DND-41 (cell line): ENCODE results near the gene SEC31B.

Experiments
- CTCF ChIP-seq: IDR thresholded peaks from 2 replicates; pipeline ENCODE4 v1.5.1; 2012; ENCODE audit warnings: borderline replicate concordance, low read length, moderate library complexity, mild to moderate bottlenecking; ENCODE audit not compliant: poor library complexity, severe bottlenecking; ENCODE audit errors: extremely low read depth
- EZH2 ChIP-seq: IDR thresholded peaks from 3 replicates; pipeline ENCODE4 v1.6.1; 2012; ENCODE audit warnings: borderline replicate concordance, low read depth, mild to moderate bottlenecking, moderate library complexity, low read length, inconsistent platforms; ENCODE audit not compliant: severe bottlenecking

- TF ChIP-seq EZH2 (no peak), CTCF (no peak)
These were observed 41.3 kb upstream of the SEC31B start for GRCh38 chr10:100561005-100561404.
